Gastroesophageal sphincter (tissue), 4 donors: ENCODE measurements around the gene BDKRB2. TPM values are rescaled to one million over a fixed set of nuclear protein-coding genes. Genes with fewer than 3 reads are reported as not detected.
"Not testable (repeated sequence)": the region's sequence is repeated elsewhere in the genome, so short reads cannot be mapped to it uniquely, and the experiment has no call there.

Experiments
- ATAC-seq: fragments of 150-250 bp; one replicate; pipeline ENCODE4 v1.9.1; 2016; ENCODE audit warnings: mild to moderate bottlenecking, moderate library complexity
- H3K27ac ChIP-seq, 4 donors: fragments of 200-600 bp; sonication (generic) in 3 of 4; 1 replicate in 3 of 4; 2 replicates in 1 of 4; pipeline ENCODE4 v1.5.1; 2016 to 2019
- H3K27me3 ChIP-seq: fragments of 200-600 bp; sonication (generic); one replicate; pipeline ENCODE4 v1.5.1; 2019
- H3K36me3 ChIP-seq, 2 donors: fragments of 200-600 bp; sonication (generic); one replicate each; pipeline ENCODE4 v1.5.1; 2019; ENCODE audit warnings: control low read depth in 1 of 2
- H3K4me1 ChIP-seq, 3 donors: fragments of 200-600 bp; sonication (generic); 1 replicate in 2 of 3; 2 replicates in 1 of 3; pipeline ENCODE4 v1.5.1; 2016 to 2019; ENCODE audit warnings: control low read depth in 2 of 3
- H3K4me3 ChIP-seq, 2 donors: fragments of 200-600 bp; sonication (generic); one replicate each; pipeline ENCODE4 v1.5.1; 2019; ENCODE audit warnings: mild to moderate bottlenecking in 1 of 2, moderate library complexity in 1 of 2
- H3K9me3 ChIP-seq, 3 donors: fragments of 200-600 bp; sonication (generic); one replicate each; pipeline ENCODE4 v1.5.1; 2017 to 2019; ENCODE audit warnings: control low read depth in 2 of 3
- EP300 ChIP-seq: sonication (generic); formaldehyde crosslinking; IDR thresholded peaks from one replicate; pipeline ENCODE4 v1.6.1; 2017; ENCODE audit warnings: antibody characterized with exemption, mild to moderate bottlenecking
- POLR2A ChIP-seq, 2 donors: fragments of 450-650 bp; IDR thresholded peaks; one replicate each; pipeline ENCODE4 v1.6.1; 2017; ENCODE audit warnings: antibody characterized with exemption in 2 of 2, mild to moderate bottlenecking in 2 of 2, moderate library complexity in 1 of 2
- POLR2AphosphoS5 ChIP-seq: sonication (generic); formaldehyde crosslinking; IDR thresholded peaks from one replicate; pipeline ENCODE4 v1.6.1; 2017; ENCODE audit warnings: antibody characterized with exemption
- WGBS, 2 donors: methylation state at CpG; one replicate each; pipeline ENCODE4 v1.1.5; 2018; ENCODE audit warnings: low coverage in 1 of 2; 5-methylcytosine and 5-hydroxymethylcytosine counted together
- total RNA-seq, 4 donors: library from RNA; depleted of rRNA; stranded (reverse); fragments of >200 nt; gene quantifications; one replicate each; pipeline ENCODE4 v1.1.0, GENCODE V29; 2016
- TF ChIP-seq, protein P1 (sequence below), 4 experiments: fragments of 200-600 bp in 2 of 4; fragments of 450-650 bp in 2 of 4; sonication (generic) in 1 of 4; IDR thresholded peaks; one replicate each; pipeline ENCODE4 v1.5.1; 2017 to 2019; ENCODE audit warnings: antibody characterized with exemption in 4 of 4, mild to moderate bottlenecking in 2 of 4, moderate library complexity in 2 of 4

The BDKRB2 gene
- total RNA-seq, 4 donors from 2014 or later: 3.3 to 13.6 (median 8.3) TPM

DNA sequence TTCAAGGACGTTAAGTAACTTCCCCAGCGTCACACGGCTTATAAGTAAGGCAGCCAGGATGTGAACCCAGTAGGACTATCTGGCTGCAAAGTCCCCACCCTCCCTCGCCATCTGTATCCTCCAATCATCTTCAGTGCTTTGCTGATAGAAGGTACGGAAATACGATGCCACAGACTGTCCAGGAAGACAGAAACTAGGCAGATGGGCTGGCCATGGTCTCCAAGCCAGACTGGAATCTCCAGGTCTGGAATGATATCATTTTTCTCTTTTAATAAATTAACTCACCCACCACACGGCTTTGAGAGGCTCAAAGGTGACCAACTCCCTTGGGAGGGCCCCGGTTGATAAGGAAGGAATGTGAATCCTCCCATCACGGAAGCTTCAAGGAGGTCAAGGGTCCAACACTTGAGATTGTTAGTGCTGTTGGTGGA lies 35.1 kb downstream of the BDKRB2 start:
- Histone ChIP-seq H3K36me3 (peaks cover 0 to 24% of the 10 kb centered on the region in 2 donors), H3K9me3 (peaks cover 0 to 4% (median 0%) of the 10 kb centered on the region in 3 donors), H3K27me3 (no peaks in the 10 kb centered on the region), H3K4me1 (no peaks in the 10 kb centered on the region), H3K27ac (no peak overlapping the region), H3K4me3 (no peak overlapping the region)
- ATAC-seq: no peak
- TF ChIP-seq POLR2A (IDR thresholded peaks at IDR 0.05): no peak
- TF ChIP-seq EP300: no peak
- TF ChIP-seq POLR2AphosphoS5: no peak
- TF ChIP-seq, protein P1, sequence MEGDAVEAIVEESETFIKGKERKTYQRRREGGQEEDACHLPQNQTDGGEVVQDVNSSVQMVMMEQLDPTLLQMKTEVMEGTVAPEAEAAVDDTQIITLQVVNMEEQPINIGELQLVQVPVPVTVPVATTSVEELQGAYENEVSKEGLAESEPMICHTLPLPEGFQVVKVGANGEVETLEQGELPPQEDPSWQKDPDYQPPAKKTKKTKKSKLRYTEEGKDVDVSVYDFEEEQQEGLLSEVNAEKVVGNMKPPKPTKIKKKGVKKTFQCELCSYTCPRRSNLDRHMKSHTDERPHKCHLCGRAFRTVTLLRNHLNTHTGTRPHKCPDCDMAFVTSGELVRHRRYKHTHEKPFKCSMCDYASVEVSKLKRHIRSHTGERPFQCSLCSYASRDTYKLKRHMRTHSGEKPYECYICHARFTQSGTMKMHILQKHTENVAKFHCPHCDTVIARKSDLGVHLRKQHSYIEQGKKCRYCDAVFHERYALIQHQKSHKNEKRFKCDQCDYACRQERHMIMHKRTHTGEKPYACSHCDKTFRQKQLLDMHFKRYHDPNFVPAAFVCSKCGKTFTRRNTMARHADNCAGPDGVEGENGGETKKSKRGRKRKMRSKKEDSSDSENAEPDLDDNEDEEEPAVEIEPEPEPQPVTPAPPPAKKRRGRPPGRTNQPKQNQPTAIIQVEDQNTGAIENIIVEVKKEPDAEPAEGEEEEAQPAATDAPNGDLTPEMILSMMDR (IDR thresholded peaks at IDR 0.05): no peak
- WGBS, 2 donors: 65 to 92% methylated on average over 6 to 7 of the region's 9 CpGs

DNA sequence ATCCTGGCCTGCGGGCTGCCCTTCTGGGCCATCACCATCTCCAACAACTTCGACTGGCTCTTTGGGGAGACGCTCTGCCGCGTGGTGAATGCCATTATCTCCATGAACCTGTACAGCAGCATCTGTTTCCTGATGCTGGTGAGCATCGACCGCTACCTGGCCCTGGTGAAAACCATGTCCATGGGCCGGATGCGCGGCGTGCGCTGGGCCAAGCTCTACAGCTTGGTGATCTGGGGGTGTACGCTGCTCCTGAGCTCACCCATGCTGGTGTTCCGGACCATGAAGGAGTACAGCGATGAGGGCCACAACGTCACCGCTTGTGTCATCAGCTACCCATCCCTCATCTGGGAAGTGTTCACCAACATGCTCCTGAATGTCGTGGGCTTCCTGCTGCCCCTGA lies 36.0 kb downstream of the BDKRB2 start:
- H3K27ac ChIP-seq: no peak overlapping the region
- H3K36me3 ChIP-seq: peaks cover 0 to 24% of the 10 kb centered on the region in 2 donors
- H3K4me1 ChIP-seq: no peaks in the 10 kb centered on the region
- TF ChIP-seq POLR2AphosphoS5: no peak
- TF ChIP-seq EP300: no peak
- TF ChIP-seq, protein P1 (IDR thresholded peaks at IDR 0.05): no peak
- ATAC-seq: peak; percentile 33
- no peaks in the 10 kb centered on the region for H3K27me3 ChIP-seq
- 97 to 100% methylated on average over 5 of the region's 18 CpGs for WGBS, 2 donors
- peaks cover 0 to 4% (median 0%) of the 10 kb centered on the region in 3 donors for H3K9me3 ChIP-seq
- H3K4me3 ChIP-seq: no peak overlapping the region

DNA sequence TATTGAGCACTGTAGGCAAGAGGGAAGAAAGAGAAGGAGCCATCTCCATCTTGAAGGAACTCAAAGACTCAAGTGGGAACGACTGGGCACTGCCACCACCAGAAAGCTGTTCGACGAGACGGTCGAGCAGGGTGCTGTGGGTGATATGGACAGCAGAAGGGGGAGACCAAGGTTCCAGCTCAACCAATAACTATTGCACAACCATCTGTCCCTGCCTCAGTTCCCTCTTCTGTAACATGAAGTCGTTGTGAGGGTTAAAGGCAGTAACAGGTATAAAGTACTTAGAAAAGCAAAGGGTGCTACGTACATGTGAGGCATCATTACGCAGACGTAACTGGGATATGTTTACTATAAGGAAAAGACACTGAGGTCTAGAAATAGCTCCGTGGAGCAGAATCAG lies 37.5 kb downstream of the BDKRB2 start:
- TF ChIP-seq, protein P1 (IDR thresholded peaks at IDR 0.05): no peak
- TF ChIP-seq POLR2A (IDR thresholded peaks at IDR 0.05): no peak
- TF ChIP-seq EP300: no peak
- no peak for TF ChIP-seq POLR2AphosphoS5

DNA sequence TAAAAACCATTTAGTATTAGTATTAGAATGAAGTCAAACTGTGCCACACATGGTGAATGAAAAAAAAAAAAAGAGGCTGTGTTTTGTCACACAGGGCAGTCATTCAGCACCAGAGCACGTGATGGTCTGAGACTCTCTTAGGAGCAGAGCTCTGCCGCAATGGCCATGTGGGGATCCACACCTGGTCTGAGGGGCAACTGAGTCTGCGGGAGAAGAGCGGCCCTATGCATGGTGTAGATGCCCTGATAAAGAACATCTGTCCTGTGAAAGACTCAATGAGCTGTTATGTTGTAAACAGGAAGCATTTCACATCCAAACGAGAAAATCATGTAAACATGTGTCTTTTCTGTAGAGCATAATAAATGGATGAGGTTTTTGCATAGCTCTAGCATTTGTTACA lies 39.1 kb downstream of the BDKRB2 start:
- no peak for ATAC-seq
- Histone ChIP-seq H3K36me3 (peaks cover 0 to 24% of the 10 kb centered on the region in 2 donors), H3K4me1 (no peaks in the 10 kb centered on the region), H3K9me3 (peaks cover 0 to 4% (median 0%) of the 10 kb centered on the region in 3 donors), H3K27me3 (no peaks in the 10 kb centered on the region), H3K27ac (no peak overlapping the region), H3K4me3 (no peak overlapping the region)
- 55 to 68% methylated on average over 5 of the region's 5 CpGs for WGBS, 2 donors
- TF ChIP-seq, protein P1 (IDR thresholded peaks at IDR 0.05): no peak
- TF ChIP-seq EP300 (no peak), POLR2AphosphoS5 (no peak), POLR2A (IDR thresholded peaks at IDR 0.05) (no peak)

More for the DNA sequence above, 37.5 kb downstream of the BDKRB2 start:
- Histone ChIP-seq H3K9me3 (peaks cover 0 to 4% (median 0%) of the 10 kb centered on the region in 3 donors), H3K4me3 (no peak overlapping the region), H3K27ac (no peak overlapping the region), H3K4me1 (no peaks in the 10 kb centered on the region), H3K36me3 (peaks cover 0 to 24% of the 10 kb centered on the region in 2 donors), H3K27me3 (no peaks in the 10 kb centered on the region)
- ATAC-seq: no peak
- WGBS, 2 donors: 94 to 98% methylated on average over 3 to 10 of the region's 10 CpGs

DNA sequence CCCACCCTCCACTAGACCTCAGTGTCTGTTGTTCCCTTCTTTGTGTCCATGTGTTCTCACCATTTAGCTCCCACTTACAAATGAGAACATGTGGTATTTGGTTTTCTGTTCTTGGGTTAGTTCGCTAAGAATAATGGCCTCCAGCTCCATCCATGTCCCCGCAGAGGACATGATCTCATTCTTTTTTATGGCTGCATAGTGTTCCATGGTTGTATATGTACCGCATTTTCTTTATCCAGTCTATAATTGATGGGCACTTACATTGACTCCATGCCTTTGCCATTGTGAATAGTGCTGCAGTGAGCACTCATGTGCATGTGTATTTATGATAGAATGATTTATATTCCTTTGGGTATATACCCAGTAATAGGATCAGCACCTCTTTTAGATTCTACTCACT lies 40.4 kb downstream of the BDKRB2 start:
- not testable (repeated sequence) for H3K4me1 ChIP-seq, H3K27ac ChIP-seq, H3K9me3 ChIP-seq, ATAC-seq, H3K27me3 ChIP-seq, H3K4me3 ChIP-seq
- 95% methylated on average over 3 of the region's 3 CpGs for WGBS, 2 donors
- peaks cover 0 to 16% of the 10 kb centered on the region in 2 donors for H3K36me3 ChIP-seq
